ENCODE results near the gene FGD6. TPM values are rescaled to one million over a fixed set of nuclear protein-coding genes. Genes with fewer than 3 reads are reported as not detected.

FGD6 gene
- total RNA-seq: 29.4 and 47.3 TPM in 2 replicates

DNA sequence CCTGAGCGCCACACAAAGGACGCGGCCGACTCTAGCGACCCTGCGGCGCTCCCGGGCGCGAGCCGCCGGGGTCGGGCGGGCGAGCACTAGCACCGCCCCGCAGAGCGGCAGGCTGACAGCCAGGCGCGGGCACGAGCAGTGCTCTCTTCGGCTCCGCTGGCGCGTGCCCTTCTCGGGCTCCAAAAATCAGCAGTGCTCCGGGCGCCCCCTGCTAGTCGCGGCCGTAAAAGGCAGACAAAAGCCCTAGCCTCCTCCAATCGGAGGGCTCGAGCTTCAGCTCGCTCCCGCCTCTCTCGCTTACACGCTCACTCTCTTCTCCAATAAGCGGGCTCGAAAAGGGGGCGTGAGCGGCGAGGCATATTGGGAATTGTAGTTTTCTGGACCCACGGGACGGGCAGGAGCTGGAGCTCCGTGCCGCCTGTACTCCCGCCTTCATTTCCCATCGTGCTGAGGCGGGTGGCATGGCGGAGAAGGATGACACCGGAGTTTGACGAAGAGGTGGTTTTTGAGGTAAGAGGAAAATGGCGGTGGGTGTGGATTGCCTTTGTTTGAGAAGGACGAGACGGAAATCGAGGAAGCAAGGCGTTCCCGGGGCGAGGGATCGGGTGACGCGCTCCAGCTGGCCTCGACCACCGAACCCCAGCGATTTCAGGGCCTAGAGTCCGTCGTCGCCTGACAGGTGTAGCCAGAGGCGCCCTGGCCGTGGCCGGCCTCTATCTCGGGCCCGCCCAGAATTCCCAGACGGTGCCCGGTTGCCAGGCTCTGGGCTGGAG, at the start of gene FGD6, which contains the start of gene VEZT:
Gene FGD6, minus strand, starts transcription at position 91 of the 773 bp plus-strand sequence. CDS start 227 bp downstream, outside the sequence.
Gene VEZT, plus strand, starts transcription at position 431 of the 773 bp plus-strand sequence. Its CDS starts 44 bp downstream, at position 475.

GRCh38 chr12:95072900-95073697, 144.2 kb downstream of the FGD6 start, which contains the start of gene NR2C1:
Gene NR2C1, minus strand, starts transcription at chr12:95073618. Its CDS starts 6,234 bp downstream, at chr12:95067384.

Other genes with a start within 250 kb of the FGD6 start
- gene NDUFA12, start 213.8 kb downstream of the FGD6 start, total RNA-seq: 81.2 and 106 TPM in 2 replicates
- 17.8 and 33.5 TPM in 2 replicates for gene NR2C1, start 143.8 kb downstream of the FGD6 start, total RNA-seq
- gene VEZT, start 340 bp upstream of the FGD6 start, total RNA-seq: 77.6 and 103 TPM in 2 replicates